TTC549 (cell line): ENCODE measurements around the gene LCORL.
"Not testable (repeated sequence)": the region's sequence is repeated elsewhere in the genome, so short reads cannot be mapped to it uniquely, and the experiment has no call there.

Experiments
- FAIRE-seq: peaks from 2 replicates; lab custom pipeline; 2012; peaks lifted over from hg19 to GRCh38; lab: Jason Lieb, UNC

The LCORL gene

DNA sequence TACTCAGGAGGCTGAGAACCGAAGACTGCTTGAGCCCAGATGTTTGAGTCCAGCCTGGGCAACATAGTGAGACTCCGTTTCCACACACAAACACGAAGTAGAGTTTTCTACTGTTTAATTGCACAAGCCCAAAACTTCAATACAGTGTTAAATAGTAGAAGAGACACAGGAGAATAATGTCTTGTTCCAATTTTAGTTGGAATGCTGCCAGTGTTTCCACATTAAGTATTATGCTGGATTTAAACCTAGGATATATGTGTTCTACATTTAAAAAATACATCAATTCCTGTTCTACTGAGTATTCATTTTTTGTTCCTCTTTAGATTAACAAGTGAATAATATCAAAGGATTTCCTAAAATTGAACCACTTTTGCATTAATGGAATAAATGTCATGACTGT is 91.3 kb downstream of the LCORL start:
- FAIRE-seq: no peak

DNA sequence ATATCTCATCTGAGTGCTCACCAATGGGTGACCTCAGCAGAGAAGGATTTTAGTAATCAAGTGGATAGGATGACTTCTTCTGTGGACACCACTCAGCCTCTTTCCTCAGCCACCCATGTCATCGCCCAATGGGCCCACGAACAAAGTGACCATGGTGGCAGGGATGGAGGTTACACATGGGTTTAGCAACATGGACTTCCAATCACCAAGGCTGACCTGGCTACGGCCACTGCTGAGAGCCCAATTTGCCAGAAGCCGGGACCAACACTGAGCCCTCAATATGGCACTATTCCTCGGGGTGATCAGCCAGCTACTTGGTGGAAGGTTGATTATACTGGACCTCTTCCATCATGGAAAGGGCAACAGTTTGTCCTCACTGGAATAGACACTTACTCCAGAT is 97.4 kb downstream of the LCORL start:
- no peak for FAIRE-seq

DNA sequence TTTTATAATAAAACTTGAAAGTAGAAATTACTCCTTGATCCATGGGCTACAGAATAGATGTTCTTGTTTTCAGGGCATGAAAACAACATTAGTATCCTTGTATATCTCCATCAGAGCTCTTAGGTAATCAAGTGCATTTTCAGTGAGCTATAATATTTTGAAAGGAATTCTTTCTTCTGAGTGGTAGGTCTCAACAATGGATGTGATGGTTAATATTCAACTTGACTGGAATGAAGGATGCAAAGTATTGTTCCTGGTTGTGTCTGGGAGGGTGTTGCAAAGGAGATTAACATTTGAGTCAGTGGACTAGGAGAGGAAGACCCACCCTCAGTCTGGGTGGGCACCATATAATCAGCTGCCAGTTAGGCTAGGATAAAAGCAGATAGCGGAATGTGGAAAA is 100.1 kb downstream of the LCORL start:
- FAIRE-seq: no peak

DNA sequence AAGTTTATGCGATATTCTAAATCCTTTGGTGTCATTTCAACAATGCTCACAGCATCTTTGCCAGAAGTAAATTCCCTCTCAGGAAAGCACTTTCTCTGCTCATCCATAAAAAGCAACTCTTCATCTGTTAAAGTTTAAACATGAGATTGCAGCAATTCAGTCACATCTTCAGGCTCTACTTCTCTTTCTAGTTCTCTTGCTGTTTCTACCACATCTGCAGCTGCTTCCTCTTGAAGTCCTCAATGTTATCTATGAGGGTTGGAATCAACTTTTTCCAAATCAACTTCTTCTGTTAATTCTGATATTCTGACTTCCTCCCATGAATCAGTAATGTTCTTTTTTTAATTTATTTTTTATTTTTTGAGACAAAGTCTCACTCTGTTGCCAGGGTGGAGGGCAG is 100.9 kb downstream of the LCORL start:
- FAIRE-seq: no peak

DNA sequence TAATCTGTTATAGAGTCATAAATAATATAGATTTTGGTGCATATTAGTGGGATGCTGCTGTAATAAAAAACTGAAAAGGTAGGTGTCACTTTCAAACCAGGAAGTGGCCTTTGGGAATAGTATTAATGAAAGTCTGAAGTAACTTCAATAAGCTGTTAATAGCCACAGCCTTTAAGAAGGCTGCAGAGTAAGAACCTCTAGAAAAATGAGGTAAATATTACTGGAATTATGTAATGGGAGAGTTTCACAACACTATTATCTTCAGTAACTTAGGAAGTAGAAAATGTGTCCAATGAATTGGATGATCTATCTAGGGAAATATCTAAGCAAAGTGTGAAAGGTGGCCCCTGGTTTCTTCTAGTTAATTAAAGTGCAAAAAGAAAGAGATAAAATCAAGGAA is 106.1 kb downstream of the LCORL start:
- FAIRE-seq: no peak

DNA sequence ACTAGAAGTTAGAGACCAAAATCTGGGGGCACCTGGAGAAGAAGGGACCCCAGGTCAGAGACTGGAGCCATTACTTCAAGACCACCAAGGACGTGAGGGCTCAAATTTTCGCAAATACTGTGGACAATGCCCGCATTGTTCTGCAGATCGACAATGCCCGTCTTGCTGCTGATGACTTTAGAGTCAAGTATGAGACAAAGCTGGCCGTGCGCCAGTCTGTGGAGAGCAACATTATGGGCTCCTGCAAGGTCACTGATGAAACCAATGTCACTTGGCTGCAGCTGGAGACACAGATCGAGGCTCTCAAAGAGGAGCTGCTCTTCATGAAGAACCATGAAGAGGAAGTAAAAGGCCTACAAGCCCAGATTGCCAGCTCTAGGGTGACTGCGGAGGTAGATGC is 109.5 kb downstream of the LCORL start:
- FAIRE-seq: no peak

DNA sequence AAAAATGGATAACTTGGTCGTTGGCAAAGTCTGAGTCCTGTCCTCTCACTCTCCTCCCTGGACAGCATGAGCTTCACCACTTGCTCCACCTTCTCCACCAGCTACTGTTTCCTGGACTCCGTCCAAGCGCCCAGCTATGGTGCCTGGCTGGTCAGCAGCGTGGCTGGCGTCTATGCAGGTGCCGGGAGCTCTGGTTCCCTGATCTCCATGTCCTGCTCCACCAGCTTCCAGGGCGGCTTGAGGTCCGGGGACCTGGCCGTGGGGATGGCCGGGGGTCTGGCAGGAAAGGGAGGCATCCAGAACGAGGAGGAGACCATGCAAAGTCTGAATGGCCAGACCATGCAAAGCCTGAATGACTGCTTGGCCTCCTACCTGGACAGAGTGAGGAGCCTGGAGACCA is 109.9 kb downstream of the LCORL start:
- no peak for FAIRE-seq

DNA sequence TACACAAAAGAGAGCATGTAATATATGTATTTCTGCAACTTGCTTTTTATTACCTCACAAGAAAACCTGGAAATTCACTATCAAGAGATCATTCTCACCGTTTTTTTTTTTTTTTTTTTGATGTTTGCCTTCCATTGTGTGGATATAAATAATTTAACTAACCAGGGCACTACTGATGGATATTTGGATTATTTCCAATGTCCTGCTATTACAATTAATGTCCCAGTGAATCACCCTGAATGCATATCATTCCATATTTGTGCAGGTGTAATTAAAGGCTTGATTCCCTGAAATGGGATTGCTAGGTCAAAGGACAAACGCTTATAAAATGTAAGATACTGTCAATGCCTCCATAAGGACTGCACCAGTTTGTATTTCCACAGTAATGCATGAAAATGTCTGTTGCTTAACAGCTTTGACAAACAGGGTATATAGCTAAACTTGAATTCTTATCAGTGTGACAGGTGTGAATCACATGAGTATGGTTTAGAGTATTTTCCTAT is 123.0 kb downstream of the LCORL start:
- no peak for FAIRE-seq

DNA sequence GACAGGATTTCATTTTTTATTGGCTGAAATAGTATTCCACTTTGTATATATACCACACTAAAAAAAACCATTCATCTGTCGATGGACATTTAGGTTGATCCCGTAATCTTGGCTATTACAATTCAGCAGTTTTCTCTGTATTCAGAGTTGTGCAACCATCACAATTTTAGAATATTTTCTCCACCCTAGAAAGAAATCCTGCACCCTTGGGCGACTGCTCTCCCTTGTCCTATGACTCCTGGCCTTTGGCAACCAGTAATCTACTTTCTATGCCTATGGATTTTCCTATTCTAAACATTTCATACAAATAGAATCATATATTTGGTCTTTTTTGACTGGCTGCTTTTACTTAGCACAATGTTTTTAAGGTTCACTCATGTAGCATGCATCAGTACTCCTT is 126.1 kb downstream of the LCORL start:
- FAIRE-seq: no peak

DNA sequence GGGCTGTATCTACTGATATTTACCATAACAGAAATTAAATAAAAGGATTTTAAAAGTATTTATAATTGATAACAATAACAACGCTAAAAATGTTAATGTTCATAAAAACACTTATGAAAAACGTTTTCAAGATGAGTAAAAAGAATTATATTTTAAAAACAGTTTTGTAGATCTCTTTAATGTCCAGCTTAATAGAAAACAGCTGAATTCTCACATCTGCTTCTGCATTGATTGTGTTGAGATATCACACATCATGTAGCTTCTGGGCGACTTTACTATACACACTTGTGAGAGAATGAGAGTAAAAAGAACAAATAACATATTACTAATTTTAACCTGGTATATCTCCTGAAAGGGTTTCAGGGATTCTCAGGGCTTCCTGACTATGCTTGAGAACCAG is 127.1 kb downstream of the LCORL start:
- no peak for FAIRE-seq

DNA sequence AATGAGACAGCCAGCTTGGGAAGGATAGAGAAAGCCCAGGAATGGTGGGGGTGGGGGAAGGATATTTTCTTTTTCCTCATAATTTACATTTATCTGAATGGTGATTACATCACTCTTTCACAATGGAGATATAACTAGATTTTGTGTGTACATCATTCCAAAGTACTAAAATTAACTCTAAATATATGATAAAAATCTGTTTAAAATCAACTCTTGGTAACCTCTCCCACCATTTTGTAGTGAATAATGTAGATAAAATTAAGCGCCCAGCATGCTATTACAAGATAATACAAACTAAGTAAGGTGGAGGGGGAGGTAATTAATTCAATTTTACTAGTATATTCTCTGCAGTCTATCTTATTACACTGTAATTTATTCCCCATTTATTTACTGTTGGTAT is 131.9 kb downstream of the LCORL start:
- no peak for FAIRE-seq

DNA sequence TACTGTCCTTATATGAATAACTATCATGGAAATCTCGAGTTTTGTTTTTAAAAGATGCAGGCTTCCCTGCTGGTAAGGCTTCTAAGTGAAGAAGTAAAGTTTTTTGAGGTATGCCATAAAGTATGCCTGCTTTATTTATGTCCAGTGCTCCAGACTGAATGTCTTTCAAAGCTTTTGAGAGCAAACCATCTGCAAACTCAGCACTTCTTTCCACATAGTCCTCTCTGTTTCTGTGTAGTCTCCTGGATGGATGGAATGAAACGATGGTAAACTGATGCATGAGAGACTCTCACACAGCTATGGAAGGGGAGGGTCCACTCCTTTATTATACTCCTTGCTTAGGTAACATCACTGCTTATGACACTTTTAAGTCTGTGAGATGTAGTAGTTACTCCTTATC is 137.0 kb downstream of the LCORL start:
- no peak for FAIRE-seq

DNA sequence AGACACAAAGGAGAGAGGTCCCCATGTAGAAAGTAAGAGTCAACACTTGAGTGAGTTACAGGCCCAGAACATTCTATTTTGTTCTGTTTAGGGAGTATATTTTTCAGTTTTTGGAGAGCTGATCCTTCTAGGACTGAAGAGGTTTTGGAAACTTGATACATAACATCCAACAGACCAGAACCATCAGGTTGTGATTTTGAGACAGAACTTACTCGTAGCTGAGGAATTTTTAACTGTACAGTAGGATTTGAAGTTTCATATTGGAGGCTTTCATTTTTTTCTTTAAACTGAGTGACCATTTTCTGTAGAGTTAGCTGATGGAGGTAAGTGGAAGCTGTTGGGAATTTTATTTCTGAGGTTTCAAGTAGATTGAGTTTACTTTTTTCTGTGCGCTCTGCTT is 137.5 kb downstream of the LCORL start:
- no peak for FAIRE-seq

DNA sequence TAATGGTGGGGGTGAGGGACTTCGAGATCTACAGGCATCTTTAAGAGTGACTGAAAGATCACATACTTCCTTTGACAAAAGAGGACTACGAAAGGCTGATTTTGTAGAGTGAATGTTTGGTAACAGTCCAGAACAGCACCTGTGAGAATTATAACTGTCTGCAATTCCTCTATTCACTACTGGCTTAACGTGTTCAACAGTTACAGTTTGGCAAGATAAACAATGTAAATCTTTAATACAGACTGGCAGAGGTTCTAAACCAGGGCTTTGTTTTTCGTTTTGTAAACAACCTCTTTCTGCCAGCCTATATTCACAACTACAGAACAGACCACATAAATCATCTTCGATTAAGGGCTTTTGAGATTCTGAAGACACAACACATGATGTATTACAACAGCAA is 143.9 kb downstream of the LCORL start:
- FAIRE-seq: no peak

DNA sequence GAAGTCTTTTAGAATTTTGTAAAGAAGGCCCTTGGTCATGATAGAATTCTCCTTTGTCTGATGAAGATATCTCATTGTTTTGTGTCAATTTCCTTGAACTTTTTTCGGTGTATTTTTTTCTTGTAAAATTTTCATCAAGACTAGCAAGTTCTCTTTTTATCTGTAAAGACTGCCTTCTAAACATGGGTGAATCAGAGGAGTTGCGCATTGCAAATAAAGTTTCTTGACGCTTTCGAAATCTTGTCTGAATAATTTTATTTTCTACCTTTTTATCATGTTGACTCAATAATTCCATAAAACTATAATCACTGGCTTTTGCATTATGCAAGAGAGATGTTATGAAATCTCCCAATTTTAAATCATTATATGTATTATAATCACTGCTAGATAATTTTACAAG is 144.6 kb downstream of the LCORL start:
- FAIRE-seq: no peak

DNA sequence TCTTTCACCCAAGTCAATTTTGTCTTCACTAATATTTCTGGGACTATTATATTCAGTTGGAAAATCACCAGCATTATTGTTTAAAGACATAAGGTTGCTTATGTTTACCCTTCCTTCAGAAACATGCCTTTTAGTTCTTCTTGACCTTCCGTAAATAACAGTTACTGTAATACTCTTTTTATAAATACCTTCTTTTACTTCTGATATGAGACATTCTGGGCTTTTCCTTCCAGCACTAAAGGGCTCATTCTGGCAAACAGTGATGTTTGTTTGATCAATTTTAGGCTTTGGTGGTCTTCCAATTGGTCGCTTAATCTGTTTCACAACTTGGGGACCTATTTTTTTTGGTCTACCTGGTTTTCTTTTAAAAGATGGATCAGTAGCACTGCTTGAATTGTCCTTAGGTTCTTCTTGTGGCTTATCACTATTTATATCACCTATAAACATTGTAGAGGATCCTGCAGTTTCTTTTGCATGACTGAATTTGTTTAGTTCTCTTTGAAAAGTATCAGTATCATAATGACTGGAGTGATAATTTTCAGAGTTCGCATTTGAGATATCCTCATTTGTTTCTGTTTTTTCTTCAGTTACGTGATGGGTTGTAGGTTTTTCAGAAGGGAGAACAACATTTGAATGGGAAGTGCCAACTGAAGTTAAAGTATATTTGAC is 146.0 kb downstream of the LCORL start:
- FAIRE-seq: no peak

DNA sequence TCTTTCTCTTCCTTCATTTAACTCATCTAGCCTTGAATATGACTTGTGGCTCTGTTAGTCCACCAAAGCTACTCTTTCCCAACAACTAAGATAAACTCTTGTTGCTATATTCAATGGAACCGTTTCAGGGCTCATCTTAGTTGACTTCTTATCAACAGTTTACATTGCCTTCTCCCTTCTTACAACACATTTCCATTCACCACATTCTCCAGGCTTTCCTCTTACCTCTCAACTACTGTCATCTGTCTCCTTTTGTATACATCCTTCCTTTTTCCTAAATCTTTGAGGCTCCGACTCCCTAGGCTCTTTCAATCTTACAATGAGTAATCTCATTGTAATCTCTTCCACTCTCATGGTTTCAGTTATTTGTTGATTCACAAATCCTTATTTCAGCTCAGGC is 152.2 kb downstream of the LCORL start:
- FAIRE-seq: no peak

DNA sequence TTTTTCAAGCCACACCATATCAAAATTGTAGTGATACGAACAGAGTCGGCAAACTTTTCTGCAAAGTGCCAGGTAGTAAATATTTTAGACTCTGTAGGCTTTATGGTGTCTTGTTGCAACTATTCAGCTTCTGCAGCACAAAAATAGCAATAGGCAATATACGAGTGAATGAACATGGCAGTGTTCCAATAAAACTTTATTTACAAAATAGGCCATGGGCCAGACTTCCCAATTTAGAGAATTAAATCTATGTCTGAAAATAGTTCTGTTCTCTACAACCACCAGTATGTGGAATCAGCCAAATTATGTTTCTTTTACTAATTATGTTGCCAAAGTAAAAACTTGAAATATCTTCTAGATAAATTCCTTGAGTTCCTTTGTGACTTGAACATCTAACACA is 154.3 kb downstream of the LCORL start:
- FAIRE-seq: no peak

DNA sequence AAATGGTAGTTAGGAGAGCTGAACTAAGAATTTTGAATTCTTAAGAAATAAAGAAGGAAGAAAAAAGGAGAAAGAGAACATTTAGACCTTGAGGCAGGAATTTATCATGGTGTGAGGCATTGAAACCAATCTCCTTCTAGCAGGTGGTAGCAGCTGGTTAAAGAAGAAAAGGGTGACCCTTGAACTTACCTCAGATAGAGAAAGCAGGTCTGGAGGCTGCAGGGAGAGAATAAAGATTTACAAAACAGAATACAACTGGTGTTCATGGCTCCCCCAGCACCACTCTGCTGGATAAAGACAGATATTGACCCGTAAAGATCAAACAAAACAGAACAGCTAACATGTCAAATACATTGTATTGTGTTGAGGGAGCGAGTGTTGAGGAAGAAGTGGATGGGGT is 154.7 kb downstream of the LCORL start:
- no peak for FAIRE-seq

DNA sequence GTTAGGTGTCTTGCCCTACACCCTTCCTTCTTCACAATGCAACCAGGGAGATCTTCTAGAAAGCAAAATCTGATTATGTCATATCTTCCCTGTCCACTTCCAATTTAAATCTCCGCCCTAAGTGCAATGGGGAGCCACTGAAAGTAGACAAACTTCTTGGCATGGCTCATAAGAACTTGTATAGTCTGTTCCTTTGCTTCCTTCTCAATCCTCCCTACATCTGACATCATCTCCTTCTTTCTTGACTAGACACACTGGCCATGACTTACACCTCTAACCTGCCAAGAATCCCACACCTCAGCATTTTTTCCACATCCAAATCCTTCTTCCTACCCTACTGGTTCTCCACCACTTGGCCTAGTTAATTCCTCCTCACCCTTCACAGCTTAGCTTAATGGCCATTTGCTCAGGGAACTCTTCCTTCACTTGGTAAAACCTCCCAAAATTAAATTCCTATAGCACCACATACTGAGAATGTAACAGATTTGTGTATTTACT is 155.6 kb downstream of the LCORL start:
- FAIRE-seq: no peak

DNA sequence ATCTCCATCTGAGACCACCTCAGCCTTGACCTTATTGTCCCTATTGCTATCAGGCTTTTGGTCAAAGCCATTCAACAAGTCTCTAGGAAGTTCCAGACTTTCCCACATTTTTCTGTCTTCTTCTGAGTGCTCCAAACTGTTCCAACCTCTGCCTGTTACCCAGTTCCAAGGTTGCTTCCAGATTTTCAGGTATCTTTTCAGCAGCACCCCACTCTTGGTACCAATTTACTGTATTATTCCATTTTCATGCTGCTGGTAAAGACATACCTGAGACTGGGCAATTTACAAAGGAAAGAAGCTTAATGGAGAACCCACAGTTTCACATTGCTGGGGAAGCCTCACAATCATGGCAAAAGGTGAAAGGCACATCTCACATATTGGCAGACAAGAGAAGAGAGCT is 159.6 kb downstream of the LCORL start:
- FAIRE-seq: not testable (repeated sequence)

DNA sequence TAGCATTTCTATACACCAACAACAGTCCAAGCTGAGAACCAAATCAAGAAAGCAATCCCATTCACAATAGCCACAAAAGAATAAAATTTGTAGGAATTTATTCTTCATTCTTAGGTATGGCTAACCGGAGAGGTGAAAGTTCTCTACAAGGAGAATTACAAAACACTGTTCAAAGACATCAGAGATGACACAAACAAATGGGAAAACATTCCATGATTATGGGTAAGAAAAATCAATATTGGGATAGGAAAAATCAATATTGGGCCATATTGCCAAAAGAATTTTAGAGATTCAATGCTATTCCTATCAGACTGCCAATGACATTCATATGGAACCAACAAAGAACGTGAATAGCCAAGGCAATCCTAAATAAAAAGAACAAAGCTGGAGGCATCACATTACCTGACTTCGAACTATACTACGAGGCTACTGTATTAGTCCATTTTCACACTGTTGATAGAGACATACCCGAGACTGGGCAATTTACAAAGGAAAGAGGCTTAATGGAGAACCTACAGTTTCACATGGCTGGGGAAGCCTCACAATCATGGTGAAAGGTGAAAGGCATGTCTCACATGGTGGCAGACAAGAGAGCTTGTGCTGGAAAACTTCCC is 161.7 kb downstream of the LCORL start:
- FAIRE-seq: no peak

DNA sequence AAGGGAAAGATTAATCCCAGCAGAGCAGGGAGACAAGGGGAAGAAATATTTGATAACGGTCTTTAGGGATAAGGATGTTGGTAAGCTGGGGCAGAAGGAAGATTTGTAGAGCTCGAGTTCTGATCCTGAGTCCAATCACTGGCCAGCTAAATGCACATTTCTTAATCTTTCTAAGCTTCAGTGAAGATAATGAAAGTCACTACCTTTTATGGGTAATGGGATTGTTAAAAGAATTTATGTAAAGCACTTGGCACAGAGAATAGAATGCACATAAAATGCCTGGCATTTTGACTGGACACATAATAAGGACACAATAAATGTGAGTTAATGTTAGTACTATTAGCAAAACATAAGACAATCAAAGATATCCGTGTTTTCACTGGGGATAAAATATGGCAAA is 167.5 kb downstream of the LCORL start:
- FAIRE-seq: no peak

DNA sequence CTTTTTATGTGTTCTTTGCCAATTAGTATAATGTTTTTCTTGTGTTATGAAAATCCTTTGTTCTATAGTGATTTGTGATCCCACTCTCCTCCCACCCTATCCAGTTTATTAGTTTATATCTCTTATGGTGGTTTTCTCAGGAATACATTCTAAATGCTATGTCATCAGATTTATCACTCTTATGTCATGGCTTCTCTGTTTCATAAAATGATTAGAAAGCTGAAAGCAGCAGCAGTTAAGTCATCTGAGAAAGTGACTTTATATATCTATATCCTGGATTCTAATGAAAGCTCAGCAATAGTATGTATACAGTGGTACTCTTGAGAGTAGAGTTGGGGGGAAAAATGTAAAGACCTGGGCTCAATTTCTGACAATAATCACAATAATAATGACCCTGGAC is 169.6 kb downstream of the LCORL start:
- FAIRE-seq: no peak
